Spleen (tissue), 11 donors: ENCODE measurements around the gene EXT2. TPM values are rescaled to one million over a fixed set of nuclear protein-coding genes. Genes with fewer than 3 reads are reported as not detected.

Source experiments
- DNase-seq: peaks from one replicate; pipeline ENCODE4 v3.0.0-alpha.2; 2020
- H3K27ac ChIP-seq, 8 donors: fragments of 200-600 bp; sonication (generic) in 7 of 8; 1 replicate in 4 of 8; 2 replicates in 4 of 8; pipeline versions ENCODE4 v1.5.0 to v1.8.0; 2016 to 2021; ENCODE audit warnings: inconsistent platforms in 4 of 8, mild to moderate bottlenecking in 4 of 8, moderate library complexity in 1 of 8
- H3K27me3 ChIP-seq, 7 donors: fragments of 200-600 bp; sonication (generic) in 6 of 7; replicated peaks in 1 of 7; 1 replicate in 4 of 7; 2 replicates in 3 of 7; pipeline versions ENCODE4 v1.5.0 to v1.8.0; 2016 to 2021; ENCODE audit warnings: inconsistent platforms in 3 of 7, mild to moderate bottlenecking in 1 of 7
- H3K36me3 ChIP-seq, 6 donors: fragments of 200-600 bp; sonication (generic) in 5 of 6; 1 replicate in 4 of 6; 2 replicates in 2 of 6; pipeline versions ENCODE4 v1.5.0 to v1.8.0; 2016 to 2021; ENCODE audit warnings: inconsistent platforms in 2 of 6
- H3K4me1 ChIP-seq, 6 donors: fragments of 200-600 bp; sonication (generic) in 5 of 6; 1 replicate in 3 of 6; 2 replicates in 3 of 6; pipeline versions ENCODE4 v1.5.0 to v1.8.0; 2016 to 2021; ENCODE audit warnings: inconsistent platforms in 3 of 6
- H3K4me3 ChIP-seq, 8 donors: fragments of 200-600 bp; sonication (generic) in 7 of 8; 1 replicate in 4 of 8; 2 replicates in 4 of 8; pipeline versions ENCODE4 v1.5.0 to v1.8.0; 2016 to 2021; ENCODE audit warnings: inconsistent platforms in 4 of 8, mild to moderate bottlenecking in 4 of 8, moderate library complexity in 2 of 8
- H3K9me3 ChIP-seq, 8 donors: fragments of 200-600 bp; sonication (generic) in 7 of 8; 1 replicate in 4 of 8; 2 replicates in 4 of 8; pipeline versions ENCODE4 v1.5.0 to v1.8.0; 2016 to 2021; ENCODE audit warnings: inconsistent platforms in 4 of 8
- CTCF ChIP-seq, 11 experiments: fragments of 200-600 bp in 7 of 11; fragments of 450-650 bp in 4 of 11; sonication (generic) in 4 of 11; IDR thresholded peaks in 8 of 11; conservative IDR thresholded peaks in 3 of 11; 1 replicate in 7 of 11; 2 replicates in 4 of 11; pipeline versions ENCODE4 v1.4.0 to v1.8.0; 2016 to 2021; ENCODE audit warnings: antibody characterized with exemption in 11 of 11, inconsistent platforms in 4 of 11, mild to moderate bottlenecking in 1 of 11
- POLR2A ChIP-seq, 3 donors: fragments of 450-650 bp; IDR thresholded peaks; one replicate each; pipeline ENCODE4 v1.5.1; 2017; ENCODE audit warnings: antibody characterized with exemption in 3 of 3, mild to moderate bottlenecking in 1 of 3
- POLR2AphosphoS5 ChIP-seq, 3 donors: sonication (generic); formaldehyde crosslinking; IDR thresholded peaks; one replicate each; pipeline ENCODE4 v1.5.1; 2017; ENCODE audit warnings: antibody characterized with exemption in 3 of 3
- WGBS, 5 donors: extraction: QIAGEN DNeasy Blood & Tissue Kit in 3 of 5; methylation state at CpG; one replicate each; pipeline versions ENCODE4 v1.1.5 to v1.1.7; 2013 to 2018; 5-methylcytosine and 5-hydroxymethylcytosine counted together
- intact Hi-C: fragments of 100-400 bp; cut with DNase I; formaldehyde crosslinking; loops from one replicate; pipeline ENCODE4 v1.15.0; 2023; ENCODE audit warnings: low total_unique reads
- polyA plus RNA-seq, 3 donors: library from polyadenylated mRNA; stranded (reverse); fragments of 200-250 nt; gene quantifications; one replicate each; pipeline ENCODE4 v1.2.1, GENCODE V29; 2013
- total RNA-seq, 7 donors: library from RNA; depleted of rRNA in 3 of 7; stranded (reverse); fragments of >200 nt in 3 of 7; fragmentation: NEBNext Ultra II Directional in 4 of 7; extraction: Animal tissue kit (Norgen Biotek cat#: 25700) in 4 of 7; gene quantifications; one replicate each; pipeline versions ENCODE4 v1.1.0 to v1.2.1, GENCODE V29; 2016 to 2021
- donor health status: healthy with polysubstance abuse.
- donor health status: DM: no; HTN: no; CAD: no; lungs with moderate emphysema.
- donor health status: DM: no; HTN: no; CAD: no.
- donor health status: Bipolar disorder and iron deficiency.
- donor health status: healthy.
- donor health status: DM: no; HTN: no; CAD: no.
- donor health status: DM: yes; HTN: yes; CAD: no.

The EXT2 gene
- total and polyA plus RNA-seq, 10 donors, result 10.0 to 60.1 (median 41.3) TPM

GRCh38 chr11:44097821-44098220, 2.3 kb downstream of the EXT2 start:
- no peak for DNase-seq
- Histone ChIP-seq H3K4me3 (no peak overlapping the region), H3K36me3 (peaks cover 0 to 17% (median 0%) of the 10 kb centered on the region in 6 donors), H3K27me3 (no peaks in the 10 kb centered on the region), H3K9me3 (no peaks in the 10 kb centered on the region), H3K4me1 (peaks cover 6 to 45% (median 30%) of the 10 kb centered on the region in 6 donors), H3K27ac (no peak overlapping the region)
- intact Hi-C loops, result no loop called here
- no peak for TF ChIP-seq POLR2AphosphoS5 (IDR thresholded peaks at IDR 0.05)
- no peak for TF ChIP-seq CTCF (IDR thresholded peaks at IDR 0.05 in 8 of 11, conservative IDR thresholded peaks at IDR 0.05 in 3 of 11)
- TF ChIP-seq POLR2A (IDR thresholded peaks at IDR 0.05), result no peak
- 83 to 97% (median 92%) methylated on average over 2 of the region's 2 CpGs for WGBS, 5 donors

GRCh38 chr11:44101098-44101497, 5.6 kb downstream of the EXT2 start:
- Histone ChIP-seq H3K9me3 (no peaks in the 10 kb centered on the region), H3K4me1 (peaks cover 0 to 34% (median 15%) of the 10 kb centered on the region in 6 donors), H3K27ac (no peak overlapping the region), H3K36me3 (peaks cover 0 to 31% (median 0%) of the 10 kb centered on the region in 6 donors), H3K4me3 (no peak overlapping the region), H3K27me3 (no peaks in the 10 kb centered on the region)
- TF ChIP-seq POLR2A (IDR thresholded peaks at IDR 0.05) (no peak), CTCF (IDR thresholded peaks at IDR 0.05 in 8 of 11, conservative IDR thresholded peaks at IDR 0.05 in 3 of 11) (no peak), POLR2AphosphoS5 (IDR thresholded peaks at IDR 0.05) (no peak)
- 92 to 100% (median 95%) methylated on average over 2 of the region's 2 CpGs for WGBS, 5 donors
- intact Hi-C loops, result no loop called here
- DNase-seq, result no peak

GRCh38 chr11:44104481-44105294, 9.2 kb downstream of the EXT2 start:
- Histone ChIP-seq H3K9me3 (no peaks in the 10 kb centered on the region), H3K27ac (no peak overlapping the region), H3K36me3 (peaks cover 0 to 49% (median 21%) of the 10 kb centered on the region in 6 donors), H3K27me3 (no peaks in the 10 kb centered on the region), H3K4me3 (no peak overlapping the region), H3K4me1 (peaks cover 0 to 14% (median 2%) of the 10 kb centered on the region in 6 donors)
- intact Hi-C loops, result no loop called here
- 60 to 78% (median 70%) methylated on average over 5 of the region's 5 CpGs for WGBS, 5 donors
- no peak for DNase-seq
- TF ChIP-seq POLR2AphosphoS5 (IDR thresholded peaks at IDR 0.05) (no peak), POLR2A (IDR thresholded peaks at IDR 0.05) (no peak), CTCF (IDR thresholded peaks at IDR 0.05 in 8 of 11, conservative IDR thresholded peaks at IDR 0.05 in 3 of 11) (no peak)

- no peak for TF ChIP-seq POLR2A (IDR thresholded peaks at IDR 0.05)
- TF ChIP-seq POLR2AphosphoS5 (IDR thresholded peaks at IDR 0.05), result no peak
- no peak for TF ChIP-seq CTCF (IDR thresholded peaks at IDR 0.05 in 8 of 11, conservative IDR thresholded peaks at IDR 0.05 in 3 of 11)
- 89 to 96% (median 95%) methylated on average over 6 of the region's 6 CpGs for WGBS, 5 donors
- Histone ChIP-seq H3K4me3 (no peak overlapping the region), H3K9me3 (no peaks in the 10 kb centered on the region), H3K27ac (no peak overlapping the region), H3K27me3 (no peaks in the 10 kb centered on the region), H3K36me3 (peaks cover 0 to 68% (median 27%) of the 10 kb centered on the region in 6 donors), H3K4me1 (peaks cover 0 to 31% (median 14%) of the 10 kb centered on the region in 6 donors)
- intact Hi-C loops, result no loop called here
- DNase-seq, result no peak
Measured at GRCh38 chr11:44108260-44108659, 12.8 kb downstream of the EXT2 start.
